H1 (cell line): ENCODE measurements around the gene LTBP1. TPM values are rescaled to one million over a fixed set of nuclear protein-coding genes. Genes with fewer than 3 reads are reported as not detected.

Source experiments
- BRCA1 ChIP-seq: IDR thresholded peaks from 2 replicates; pipeline ENCODE4 v1.6.1; 2012; ENCODE audit warnings: low read depth, low read length, improper control_type of control experiment
- CHD1 ChIP-seq: IDR thresholded peaks from 2 replicates; pipeline ENCODE4 v1.6.1; 2012; ENCODE audit warnings: low read depth, low read length, improper control_type of control experiment
- MAX ChIP-seq: IDR thresholded peaks from 2 replicates; pipeline ENCODE4 v1.6.1; 2012; ENCODE audit warnings: inconsistent platforms
- SP1 ChIP-seq: IDR thresholded peaks from 2 replicates; pipeline ENCODE4 v1.6.1; 2011; ENCODE audit warnings: low read depth, low read length
- TEAD4 ChIP-seq: IDR thresholded peaks from 2 replicates; pipeline ENCODE4 v1.6.1; 2012; ENCODE audit warnings: low read depth, low read length, inconsistent platforms, mixed read lengths
- ZNF274 ChIP-seq: IDR thresholded peaks from 2 replicates; pipeline ENCODE4 v1.7.0; 2012; ENCODE audit warnings: low read length, borderline replicate concordance; ENCODE audit errors: extremely low read depth
- polyA plus RNA-seq, 7 experiments: library from polyadenylated mRNA; depleted of rRNA in 3 of 7; stranded (reverse) in 5 of 7; unstranded in 2 of 7; fragments of >200 nt in 5 of 7; fragments of 200-250 nt in 2 of 7; gene quantifications; 1 replicate in 5 of 7; 2 replicates in 1 of 7; 4 replicates in 1 of 7; pipeline versions ENCODE4 v1.2.1 to v1.2.3, GENCODE V29; 2011 to 2013; ENCODE audit warnings: missing spikeins in 2 of 7, mixed read lengths in 2 of 7
- total RNA-seq: library from RNA; stranded (reverse); fragmentation: NEBNext Ultra II Directional; extraction: Animal tissue kit (Norgen Biotek cat#: 25700); gene quantifications from 2 replicates; pipeline ENCODE4 v1.2.1, GENCODE V29; 2021

Gene LTBP1
- total and polyA plus RNA-seq, 2 of the 8 experiments (the other 6 are each of a cell fraction or from before 2014, with no cell fraction given): 15.4 to 24.7 TPM

GRCh38 chr2:33210626-33211025 lies 263.9 kb downstream of the LTBP1 start (continued):
- TF ChIP-seq ZNF274: no peak
- no peak for TF ChIP-seq CHD1
- no peak for TF ChIP-seq SP1
- no peak for TF ChIP-seq TEAD4
- TF ChIP-seq MAX: no peak
- no peak for TF ChIP-seq BRCA1
